Measurements from ENCODE around the gene NCAN. TPM values are rescaled to one million over a fixed set of nuclear protein-coding genes. Genes with fewer than 3 reads are reported as not detected.
A peak's percentile ranks its signal among the peaks of the same experiment; 100 is the strongest.

The NCAN gene
- total RNA-seq, 1 donor from 2014 or later: 186 TPM

- no peaks in the 10 kb centered on the region for H3K36me3 Mint-ChIP-seq (ENCODE audit: unreplicated experiment)
- H3K27ac Mint-ChIP-seq (ENCODE audit: unreplicated experiment): peak overlapping the region; percentile 89
- TF ChIP-seq CTCF (IDR thresholded peaks at IDR 0.05; ENCODE audit: partially characterized antibody, unreplicated experiment): no peak
- DNase-seq: no peak
- peaks cover 29% of the 10 kb centered on the region for H3K27me3 Mint-ChIP-seq (ENCODE audit: unreplicated experiment)
- H3K4me3 Mint-ChIP-seq (ENCODE audit: unreplicated experiment): peak overlapping the region; percentile 71
- H3K4me1 Mint-ChIP-seq (ENCODE audit: low read depth, unreplicated experiment): peaks cover 28% of the 10 kb centered on the region
- H3K9me3 Mint-ChIP-seq (ENCODE audit: unreplicated experiment): peaks cover 22% of the 10 kb centered on the region
These were observed 64.6 kb downstream of the NCAN start for GRCh38 chr19:19276386-19276785.

GRCh38 chr19:19276851-19277250 is 65.1 kb downstream of the NCAN start:
- H3K4me1 Mint-ChIP-seq (ENCODE audit: low read depth, unreplicated experiment): peaks cover 28% of the 10 kb centered on the region
- no peaks in the 10 kb centered on the region for H3K36me3 Mint-ChIP-seq (ENCODE audit: unreplicated experiment)
- H3K27me3 Mint-ChIP-seq (ENCODE audit: unreplicated experiment): peaks cover 29% of the 10 kb centered on the region
- no peak for TF ChIP-seq CTCF (IDR thresholded peaks at IDR 0.05; ENCODE audit: partially characterized antibody, unreplicated experiment)
- no peak for DNase-seq
- peaks cover 21% of the 10 kb centered on the region for H3K9me3 Mint-ChIP-seq (ENCODE audit: unreplicated experiment)
- H3K27ac Mint-ChIP-seq (ENCODE audit: unreplicated experiment): peak overlapping the region; percentile 89
- no peak overlapping the region for H3K4me3 Mint-ChIP-seq (ENCODE audit: unreplicated experiment)

- DNase-seq: peak; percentile 70
- Mint-ChIP-seq H3K27me3 (ENCODE audit: unreplicated experiment) (peaks cover 27% of the 10 kb centered on the region), H3K4me1 (ENCODE audit: low read depth, unreplicated experiment) (peaks cover 24% of the 10 kb centered on the region), H3K27ac (ENCODE audit: unreplicated experiment) (peak overlapping the region; percentile 91), H3K36me3 (ENCODE audit: unreplicated experiment) (no peaks in the 10 kb centered on the region), H3K4me3 (ENCODE audit: unreplicated experiment) (peak overlapping the region; percentile 74), H3K9me3 (ENCODE audit: unreplicated experiment) (peaks cover 21% of the 10 kb centered on the region)
- TF ChIP-seq CTCF (IDR thresholded peaks at IDR 0.05; ENCODE audit: partially characterized antibody, unreplicated experiment): no peak
These were observed 66.6 kb downstream of the NCAN start for GRCh38 chr19:19278315-19278714.

- TF ChIP-seq CTCF (IDR thresholded peaks at IDR 0.05; ENCODE audit: partially characterized antibody, unreplicated experiment): no peak
- Mint-ChIP-seq H3K4me3 (ENCODE audit: unreplicated experiment) (no peak overlapping the region), H3K27ac (ENCODE audit: unreplicated experiment) (peak overlapping the region; percentile 91)
These were observed 67.4 kb downstream of the NCAN start for GRCh38 chr19:19279062-19279612.

GRCh38 chr19:19279853-19280252 is 68.1 kb downstream of the NCAN start:
- H3K9me3 Mint-ChIP-seq (ENCODE audit: unreplicated experiment): peaks cover 20% of the 10 kb centered on the region
- H3K4me1 Mint-ChIP-seq (ENCODE audit: low read depth, unreplicated experiment): peaks cover 24% of the 10 kb centered on the region
- H3K4me3 Mint-ChIP-seq (ENCODE audit: unreplicated experiment): peak overlapping the region; percentile 67

More at GRCh38 chr19:19279062-19279612, 67.4 kb downstream of the NCAN start:
- peaks cover 17% of the 10 kb centered on the region for H3K9me3 Mint-ChIP-seq (ENCODE audit: unreplicated experiment)
- peaks cover 24% of the 10 kb centered on the region for H3K4me1 Mint-ChIP-seq (ENCODE audit: low read depth, unreplicated experiment)
- peaks cover 4% of the 10 kb centered on the region for H3K36me3 Mint-ChIP-seq (ENCODE audit: unreplicated experiment)
- H3K27me3 Mint-ChIP-seq (ENCODE audit: unreplicated experiment): peaks cover 19% of the 10 kb centered on the region
- DNase-seq: no peak

More at GRCh38 chr19:19279853-19280252, 68.1 kb downstream of the NCAN start:
- peaks cover 10% of the 10 kb centered on the region for H3K36me3 Mint-ChIP-seq (ENCODE audit: unreplicated experiment)
- H3K27me3 Mint-ChIP-seq (ENCODE audit: unreplicated experiment): peaks cover 18% of the 10 kb centered on the region
- no peak for TF ChIP-seq CTCF (IDR thresholded peaks at IDR 0.05; ENCODE audit: partially characterized antibody, unreplicated experiment)
- DNase-seq: no peak
- H3K27ac Mint-ChIP-seq (ENCODE audit: unreplicated experiment): peak overlapping the region; percentile 83
